VCaP (cell line): ENCODE results near the gene TMEM109.
A peak's percentile ranks its signal among the peaks of the same experiment; 100 is the strongest.

ENCODE experiments used
- H3K27ac ChIP-seq: fragments of 450-650 bp; 2 replicates; pipeline ENCODE4 v1.5.1; 2017
- CTCF ChIP-seq: fragments of 450-650 bp; conservative IDR thresholded peaks from 2 replicates; pipeline ENCODE4 v1.5.1; 2017; ENCODE audit warnings: mild to moderate bottlenecking, moderate library complexity

Gene TMEM109

DNA sequence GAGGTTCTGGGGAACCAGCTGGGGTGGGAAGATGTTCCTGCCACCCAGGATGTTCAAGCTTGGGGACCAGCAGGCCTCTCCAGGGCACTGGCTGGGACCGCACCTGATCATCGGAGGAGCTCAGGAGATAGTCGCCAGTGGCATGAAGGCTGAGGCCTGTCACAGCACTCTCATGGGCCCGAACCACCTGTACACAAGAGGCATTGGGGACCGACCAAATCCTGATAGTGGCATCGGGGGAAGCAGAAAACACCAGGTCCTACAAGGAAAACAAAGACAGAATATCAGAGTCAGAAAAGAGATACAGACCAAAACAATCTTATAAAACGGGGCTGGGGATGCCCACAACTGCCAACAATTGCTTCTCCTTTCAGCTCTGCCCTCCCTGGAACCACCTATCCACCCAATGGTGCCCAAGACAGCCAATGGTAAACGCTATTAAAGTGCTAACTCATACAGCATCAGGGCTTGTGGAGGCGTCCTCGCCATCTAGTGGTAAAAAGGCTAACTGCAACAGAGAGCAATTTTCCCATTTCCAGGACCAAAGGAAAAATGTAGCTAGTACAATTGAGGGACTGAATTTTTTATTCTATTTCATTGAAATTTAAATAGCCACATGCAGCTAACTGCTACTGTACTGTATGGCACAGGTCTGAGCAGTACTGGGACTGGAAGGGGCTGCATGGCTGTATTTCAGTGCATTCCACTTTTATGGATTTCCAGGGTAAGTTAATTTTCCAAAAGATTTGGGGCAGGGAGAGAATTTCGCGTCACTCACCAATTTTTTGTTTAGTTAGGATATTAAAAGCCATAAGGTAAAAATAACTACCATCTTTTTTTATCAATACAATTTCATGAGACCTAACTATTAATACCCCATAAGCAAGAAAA is 14.7 kb upstream of the TMEM109 start:
- TF ChIP-seq CTCF = peak; percentile 96
- no peak overlapping the region for H3K27ac ChIP-seq

GRCh38 chr11:60899977-60900376 is 14.0 kb upstream of the TMEM109 start:
- no peak for TF ChIP-seq CTCF
- no peak overlapping the region for H3K27ac ChIP-seq

DNA sequence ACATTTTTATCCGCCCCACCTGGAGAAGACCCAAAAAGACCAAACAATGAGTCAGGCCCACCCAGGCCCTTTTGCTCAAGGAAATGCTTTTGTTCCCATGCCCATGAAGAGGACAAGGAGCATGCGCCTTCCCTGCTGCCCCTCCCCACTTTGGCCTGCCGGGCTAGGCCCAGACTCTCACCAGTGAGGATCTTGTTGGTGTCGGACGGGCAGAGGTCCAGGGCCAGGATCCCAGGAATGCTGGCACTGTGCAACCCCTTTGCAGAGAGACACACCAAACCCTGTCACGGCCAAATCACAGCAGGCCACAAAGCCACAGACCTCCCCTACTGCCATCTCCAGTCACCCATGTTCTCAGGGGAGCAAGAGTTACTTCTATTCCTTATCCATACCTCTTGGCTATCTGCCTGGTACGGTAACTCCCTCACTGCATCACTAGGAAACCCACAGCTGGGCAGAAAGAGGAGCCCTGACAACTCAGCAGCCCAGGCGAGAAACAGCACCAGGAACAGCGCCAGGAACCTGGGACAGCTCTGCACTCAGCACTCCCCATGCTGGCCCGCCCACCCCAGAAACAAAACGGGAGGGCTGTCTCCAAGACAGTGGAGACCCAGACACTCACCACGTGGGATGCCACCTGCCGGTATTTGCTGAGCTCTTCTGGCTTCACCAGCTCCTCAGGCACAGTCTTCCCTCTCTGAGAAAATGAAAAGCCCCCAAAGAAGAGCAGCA is 13.1 kb upstream of the TMEM109 start:
- no peak for TF ChIP-seq CTCF
- H3K27ac ChIP-seq = no peak overlapping the region

GRCh38 chr11:60902625-60903024 is 11.3 kb upstream of the TMEM109 start:
- no peak for TF ChIP-seq CTCF

DNA sequence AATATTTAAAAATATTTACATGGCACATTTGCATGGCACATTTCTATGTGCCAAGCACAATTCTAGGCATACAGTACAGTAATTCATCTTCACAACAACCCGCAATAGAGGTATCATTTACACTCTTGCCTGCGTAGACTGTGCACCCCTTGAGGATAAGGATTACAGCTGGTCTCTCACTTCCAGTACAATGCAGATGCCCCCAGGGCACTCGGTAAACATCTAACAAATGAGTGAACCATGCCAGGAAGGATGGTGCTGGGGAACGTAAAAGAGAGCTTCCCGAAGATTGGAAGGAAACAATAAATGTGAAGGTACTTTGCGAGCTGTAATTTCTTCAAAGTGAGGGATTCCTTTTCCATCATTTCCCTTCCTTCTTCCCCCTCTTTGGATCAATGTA is 8.9 kb upstream of the TMEM109 start:
- peak overlapping the region; percentile 94 for H3K27ac ChIP-seq
- no peak for TF ChIP-seq CTCF

More at GRCh38 chr11:60902625-60903024, 11.3 kb upstream of the TMEM109 start:
- no peak overlapping the region for H3K27ac ChIP-seq

GRCh38 chr11:60905551-60906113 is 8.3 kb upstream of the TMEM109 start:
- H3K27ac ChIP-seq = peak overlapping the region; percentile 94
- no peak for TF ChIP-seq CTCF
